Lung (tissue), 16 donors: ENCODE results near the gene DDX42. TPM values are rescaled to one million over a fixed set of nuclear protein-coding genes. Genes with fewer than 3 reads are reported as not detected.

Experiments
- ATAC-seq: fragments of 200-7000 bp; cut with Tn5 transposase; one replicate; pipeline ENCODE4 v1.9.1; 2020; ENCODE audit warnings: moderate number of reproducible peaks; ENCODE audit not compliant: insufficient read depth, low FRiP score
- DNase-seq, 3 donors: peaks; one replicate each; pipeline ENCODE4 v3.0.0-alpha.2; 2013 to 2017
- H3K27ac ChIP-seq, 2 donors: one replicate each; pipeline ENCODE4 v1.5.1; 2013; ENCODE audit warnings: mild to moderate bottlenecking in 2 of 2, moderate library complexity in 2 of 2, control low read depth in 1 of 2, inconsistent platforms in 1 of 2, low read depth in 1 of 2, low read length in 1 of 2
- H3K27me3 ChIP-seq, 3 donors: one replicate each; pipeline ENCODE4 v1.5.1; 2013; ENCODE audit warnings: low read length in 2 of 3; ENCODE audit not compliant: control insufficient read depth in 3 of 3, insufficient read depth in 3 of 3
- H3K36me3 ChIP-seq, 4 donors: one replicate each; pipeline ENCODE4 v1.5.1; 2013; ENCODE audit warnings: low read length in 4 of 4, mild to moderate bottlenecking in 1 of 4, moderate library complexity in 1 of 4; ENCODE audit not compliant: control insufficient read depth in 4 of 4, insufficient read depth in 4 of 4
- H3K4me1 ChIP-seq, 5 donors: one replicate each; pipeline ENCODE4 v1.5.1; 2013; ENCODE audit warnings: low read length in 5 of 5, mild to moderate bottlenecking in 2 of 5, moderate library complexity in 1 of 5; ENCODE audit not compliant: control insufficient read depth in 5 of 5, insufficient read depth in 5 of 5
- H3K4me3 ChIP-seq: one replicate; pipeline ENCODE4 v1.5.1; 2013; ENCODE audit warnings: mild to moderate bottlenecking, control low read depth, moderate library complexity
- H3K9ac ChIP-seq, 2 donors: one replicate each; pipeline ENCODE4 v1.5.1; 2013; ENCODE audit warnings: low read length in 2 of 2, control low read depth in 1 of 2; ENCODE audit not compliant: insufficient read depth in 1 of 2
- H3K9me3 ChIP-seq, 4 donors: one replicate each; pipeline ENCODE4 v1.5.1; 2013; ENCODE audit warnings: low read length in 3 of 4, mild to moderate bottlenecking in 1 of 4, moderate library complexity in 1 of 4; ENCODE audit not compliant: control insufficient read depth in 4 of 4, insufficient read depth in 3 of 4
- CTCF ChIP-seq: IDR thresholded peaks from 2 replicates; pipeline ENCODE4 v1.5.1; 2012; ENCODE audit warnings: mild to moderate bottlenecking; ENCODE audit errors: control extremely low read depth, extremely low read depth
- WGBS, 2 donors: extraction: QIAGEN DNeasy Blood & Tissue Kit; methylation state at CpG; one replicate each; pipeline ENCODE4 v1.1.7; 2013; 5-methylcytosine and 5-hydroxymethylcytosine counted together
- long read RNA-seq, 5 donors: transcript quantifications; one replicate each; lab custom pipeline, GENCODE V29; 2026
- polyA plus RNA-seq, 2 donors: library from polyadenylated mRNA; stranded (reverse); fragments of 200-250 nt; gene quantifications; one replicate each; pipeline ENCODE4 v1.2.1, GENCODE V29; 2013
- total RNA-seq, 2 donors: library from RNA; depleted of rRNA in 1 of 2; stranded (reverse); fragments of >200 nt in 1 of 2; gene quantifications; one replicate each; pipeline ENCODE4 v1.2.1, GENCODE V29; 2014 to 2021
- donor health status: control.
- donor health status: control.
- donor health status: Bipolar disorder and iron deficiency.
- donor health status: healthy.
- donor health status: DM: yes; HTN: yes; CAD: no.

DDX42 gene
- total RNA-seq (100 to 1,000 TPM in 1 of 2 donors, 10 to 100 TPM in 1; 91.8 to 153 TPM), polyA plus RNA-seq (10 to 100 TPM; 47.8 to 59.9 TPM)
- long read RNA-seq, donor 1, transcript DDX42-202 (18 exons, 3,939 nt), result minor isoform, 7 of 97 reads
- long read RNA-seq, donor 1, transcript DDX42-214 (1 exons, 2,244 nt), result major isoform, 75 of 97 reads
- long read RNA-seq, donor 1, partial matches to known transcripts, result 5 of 97 reads
- long read RNA-seq, donor 1, other reads (novel, unspliced or antisense), result 0 of 97 reads
- long read RNA-seq, donor 2, transcript DDX42-214 (1 exons, 2,244 nt), result major isoform, 39 of 41 reads
- long read RNA-seq, donor 2, partial matches to known transcripts, result 0 of 41 reads
- long read RNA-seq, donor 2, other reads (novel, unspliced or antisense), result 0 of 41 reads
- long read RNA-seq, donor 3, transcript DDX42-214 (1 exons, 2,244 nt), result major isoform, 60 of 70 reads
- long read RNA-seq, donor 3, partial matches to known transcripts, result 0 of 70 reads
- long read RNA-seq, donor 3, other reads (novel, unspliced or antisense), result 0 of 70 reads
- long read RNA-seq, donor 4, transcript DDX42-214 (1 exons, 2,244 nt), result major isoform, 63 of 71 reads
- long read RNA-seq, donor 4, partial matches to known transcripts, result 5 of 71 reads
- long read RNA-seq, donor 4, other reads (novel, unspliced or antisense), result 0 of 71 reads
- long read RNA-seq, donor 5, full-length matches to known transcripts, result 98 of 108 reads
- long read RNA-seq, donor 5, partial matches to known transcripts, result 10 of 108 reads
- long read RNA-seq, donor 5, other reads (novel, unspliced or antisense), result 0 of 108 reads

GRCh38 chr17:63774141-63774968 is at the start of gene DDX42:
Gene DDX42, plus strand, starts transcription at chr17:63774170. Its CDS starts 12,880 bp downstream, at chr17:63787050.
- Histone ChIP-seq H3K9me3 (no peaks in the 10 kb centered on the region), H3K27ac (peak within 1 kb of the TSS; percentile 96 to 97), H3K4me3 (peak within 1 kb of the TSS; percentile 72), H3K27me3 (no peaks in the 10 kb centered on the region), H3K4me1 (peaks cover 3 to 20% (median 7%) of the 10 kb centered on the region in 5 donors), H3K9ac (peak within 1 kb of the TSS; percentile 84 to 96), H3K36me3 (peaks cover 0 to 19% (median 8%) of the 10 kb centered on the region in 4 donors)
- ATAC-seq (peak; percentile 6), DNase-seq (peak; percentile 71 to 73 (median 72))
- TF ChIP-seq CTCF, result no peak
- 0 to 1% methylated on average over 43 to 67 of the region's 67 CpGs for WGBS, 2 donors

- Histone ChIP-seq H3K9me3 (no peaks in the 10 kb centered on the region), H3K36me3 (peaks cover 0 to 2% (median 0%) of the 10 kb centered on the region in 4 donors), H3K4me3 (no peak overlapping the region), H3K27ac (no peak overlapping the region), H3K9ac (no peak overlapping the region), H3K4me1 (peaks cover 0 to 6% (median 1%) of the 10 kb centered on the region in 5 donors), H3K27me3 (no peaks in the 10 kb centered on the region)
- WGBS, 2 donors, result 82 to 95% methylated on average over 8 of the region's 8 CpGs
- no peak for ATAC-seq
- no peak for TF ChIP-seq CTCF
- DNase-seq, result no peak
These were observed 38.3 kb upstream of the DDX42 start for GRCh38 chr17:63735691-63736090.

GRCh38 chr17:63740464-63741142 is 33.4 kb upstream of the DDX42 start:
- peaks cover 0 to 2% (median 2%) of the 10 kb centered on the region in 4 donors for H3K36me3 ChIP-seq
- H3K4me1 ChIP-seq, result peaks cover 0 to 14% (median 4%) of the 10 kb centered on the region in 5 donors
- H3K27me3 ChIP-seq, result no peaks in the 10 kb centered on the region
- no peaks in the 10 kb centered on the region for H3K9me3 ChIP-seq
- ATAC-seq (no peak), DNase-seq (peak in 1 of 3 donors; percentile 35)
- WGBS, 2 donors, result 36 to 37% methylated on average over 12 of the region's 12 CpGs
- H3K4me3 ChIP-seq, result peak overlapping the region; percentile 66
- no peak for TF ChIP-seq CTCF
- H3K27ac ChIP-seq, result peak overlapping the region; percentile 89 to 96
- H3K9ac ChIP-seq, result peak overlapping the region; percentile 51 to 86
